ENCODE data around the gene CTNND2. TPM values are rescaled to one million over a fixed set of nuclear protein-coding genes. Genes with fewer than 3 reads are reported as not detected.

CTNND2 gene
- total RNA-seq, 2 experiments from 2014 or later: not detected

- Mint-ChIP-seq H3K4me3 (no peak overlapping the region), H3K27ac (no peak overlapping the region), H3K36me3 (ENCODE audit: low read depth) (no peaks in the 10 kb centered on the region), H3K4me1 (ENCODE audit: low read depth) (no peaks in the 10 kb centered on the region), H3K9me3 (peaks cover 5% of the 10 kb centered on the region), H3K27me3 (ENCODE audit: low read depth) (peaks cover 12% of the 10 kb centered on the region)
- CTCF ChIA-PET: no interaction called here
- no peak for DNase-seq
- intact Hi-C loops (cut with micrococcal nuclease): no loop called here
These were observed 622.4 kb downstream of the CTNND2 start for GRCh38 chr5:11281842-11282241.

- H3K9me3 Mint-ChIP-seq: peaks cover 3% of the 10 kb centered on the region
- no peak overlapping the region for H3K4me3 Mint-ChIP-seq
- intact Hi-C loops (cut with micrococcal nuclease): no loop called here
- no peak overlapping the region for H3K27ac Mint-ChIP-seq
- no peaks in the 10 kb centered on the region for H3K36me3 Mint-ChIP-seq (ENCODE audit: low read depth)
- peaks cover 2% of the 10 kb centered on the region for H3K27me3 Mint-ChIP-seq (ENCODE audit: low read depth)
- CTCF ChIA-PET: interaction anchor here (0.7 kb wide), 1 partner anchor 74 kb away, joined by 3 read pairs; no protein-coding TSS in a partner anchor
- no peaks in the 10 kb centered on the region for H3K4me1 Mint-ChIP-seq (ENCODE audit: low read depth)
- no peak for DNase-seq
These were observed 626.9 kb downstream of the CTNND2 start for GRCh38 chr5:11277323-11277722.

- CTCF ChIA-PET: interaction anchor here (0.6 kb wide), 1 partner anchor 45 kb away, joined by 3 read pairs; no protein-coding TSS in a partner anchor
- H3K36me3 Mint-ChIP-seq (ENCODE audit: low read depth): no peaks in the 10 kb centered on the region
- H3K9me3 Mint-ChIP-seq: no peaks in the 10 kb centered on the region
- no peaks in the 10 kb centered on the region for H3K4me1 Mint-ChIP-seq (ENCODE audit: low read depth)
- no peak overlapping the region for H3K27ac Mint-ChIP-seq
- intact Hi-C loops (cut with micrococcal nuclease): no loop called here
- no peak for DNase-seq
- H3K4me3 Mint-ChIP-seq: no peak overlapping the region
- peaks cover 6% of the 10 kb centered on the region for H3K27me3 Mint-ChIP-seq (ENCODE audit: low read depth)
These were observed 630.9 kb downstream of the CTNND2 start for GRCh38 chr5:11273180-11273903.

GRCh38 chr5:11269515-11269914 lies 634.7 kb downstream of the CTNND2 start:
- CTCF ChIA-PET: no interaction called here
- Mint-ChIP-seq H3K36me3 (ENCODE audit: low read depth) (no peaks in the 10 kb centered on the region), H3K9me3 (no peaks in the 10 kb centered on the region), H3K4me1 (ENCODE audit: low read depth) (no peaks in the 10 kb centered on the region), H3K27ac (no peak overlapping the region), H3K4me3 (no peak overlapping the region), H3K27me3 (ENCODE audit: low read depth) (peaks cover 6% of the 10 kb centered on the region)
- intact Hi-C loops (cut with micrococcal nuclease): loop anchor here (5.0 kb wide), 2 partner anchors 223 to 282 kb away; no protein-coding TSS in a partner anchor
- DNase-seq: no peak

GRCh38 chr5:11268891-11269290 lies 635.4 kb downstream of the CTNND2 start:
- intact Hi-C loops (cut with micrococcal nuclease): loop anchor here (5.0 kb wide), 2 partner anchors 223 to 282 kb away; no protein-coding TSS in a partner anchor
- Mint-ChIP-seq H3K27ac (no peak overlapping the region), H3K4me3 (no peak overlapping the region), H3K27me3 (ENCODE audit: low read depth) (peaks cover 6% of the 10 kb centered on the region), H3K36me3 (ENCODE audit: low read depth) (no peaks in the 10 kb centered on the region), H3K9me3 (no peaks in the 10 kb centered on the region), H3K4me1 (ENCODE audit: low read depth) (no peaks in the 10 kb centered on the region)
- no peak for DNase-seq
- CTCF ChIA-PET: no interaction called here

GRCh38 chr5:11266331-11266730 lies 637.9 kb downstream of the CTNND2 start:
- H3K27ac Mint-ChIP-seq: no peak overlapping the region
- CTCF ChIA-PET: interaction anchor here (1.0 kb wide), 1 partner anchor 12 kb away, joined by 3 read pairs; no protein-coding TSS in a partner anchor
- no peak overlapping the region for H3K4me3 Mint-ChIP-seq
- peaks cover 3% of the 10 kb centered on the region for H3K27me3 Mint-ChIP-seq (ENCODE audit: low read depth)
- no peaks in the 10 kb centered on the region for H3K36me3 Mint-ChIP-seq (ENCODE audit: low read depth)
- no peak for DNase-seq
- intact Hi-C loops (cut with micrococcal nuclease): loop anchor here (5.0 kb wide), 2 partner anchors 226 to 279 kb away; no protein-coding TSS in a partner anchor
- H3K9me3 Mint-ChIP-seq: no peaks in the 10 kb centered on the region
- no peaks in the 10 kb centered on the region for H3K4me1 Mint-ChIP-seq (ENCODE audit: low read depth)

GRCh38 chr5:11261241-11261640 lies 643.0 kb downstream of the CTNND2 start:
- H3K4me1 Mint-ChIP-seq (ENCODE audit: low read depth): no peaks in the 10 kb centered on the region
- H3K27ac Mint-ChIP-seq: no peak overlapping the region
- no peak for DNase-seq
- H3K9me3 Mint-ChIP-seq: no peaks in the 10 kb centered on the region
- H3K4me3 Mint-ChIP-seq: no peak overlapping the region
- CTCF ChIA-PET: no interaction called here
- H3K36me3 Mint-ChIP-seq (ENCODE audit: low read depth): no peaks in the 10 kb centered on the region
- intact Hi-C loops (cut with micrococcal nuclease): no loop called here
- no peaks in the 10 kb centered on the region for H3K27me3 Mint-ChIP-seq (ENCODE audit: low read depth)

- Mint-ChIP-seq H3K4me1 (ENCODE audit: low read depth) (no peaks in the 10 kb centered on the region), H3K36me3 (ENCODE audit: low read depth) (no peaks in the 10 kb centered on the region), H3K27ac (no peak overlapping the region), H3K27me3 (ENCODE audit: low read depth) (no peaks in the 10 kb centered on the region), H3K9me3 (no peaks in the 10 kb centered on the region), H3K4me3 (no peak overlapping the region)
- DNase-seq: no peak
- intact Hi-C loops (cut with micrococcal nuclease): no loop called here
- CTCF ChIA-PET: no interaction called here
These were observed 646.2 kb downstream of the CTNND2 start for GRCh38 chr5:11258001-11258400.

GRCh38 chr5:11252523-11252922 lies 651.7 kb downstream of the CTNND2 start:
- no peaks in the 10 kb centered on the region for H3K27me3 Mint-ChIP-seq (ENCODE audit: low read depth)
- H3K9me3 Mint-ChIP-seq: no peaks in the 10 kb centered on the region
- intact Hi-C loops (cut with micrococcal nuclease): no loop called here
- H3K4me1 Mint-ChIP-seq (ENCODE audit: low read depth): no peaks in the 10 kb centered on the region
- H3K27ac Mint-ChIP-seq: no peak overlapping the region
- H3K36me3 Mint-ChIP-seq (ENCODE audit: low read depth): no peaks in the 10 kb centered on the region
- H3K4me3 Mint-ChIP-seq: no peak overlapping the region
- DNase-seq: no peak
- CTCF ChIA-PET: interaction anchor here (0.5 to 0.8 kb wide), 2 partner anchors 24 to 374 kb away, joined by 3 read pairs; no protein-coding TSS in a partner anchor

- intact Hi-C loops (cut with micrococcal nuclease): no loop called here
- Mint-ChIP-seq H3K4me3 (no peak overlapping the region), H3K36me3 (ENCODE audit: low read depth) (no peaks in the 10 kb centered on the region), H3K27ac (no peak overlapping the region), H3K27me3 (ENCODE audit: low read depth) (no peaks in the 10 kb centered on the region), H3K4me1 (ENCODE audit: low read depth) (no peaks in the 10 kb centered on the region), H3K9me3 (no peaks in the 10 kb centered on the region)
- CTCF ChIA-PET: interaction anchor here (0.5 kb wide), 1 partner anchor 24 kb away, joined by 3 read pairs; no protein-coding TSS in a partner anchor
- no peak for DNase-seq
These were observed 652.2 kb downstream of the CTNND2 start for GRCh38 chr5:11252075-11252474.

- DNase-seq: no peak
- no peaks in the 10 kb centered on the region for H3K9me3 Mint-ChIP-seq
- no peaks in the 10 kb centered on the region for H3K36me3 Mint-ChIP-seq (ENCODE audit: low read depth)
- CTCF ChIA-PET: no interaction called here
- no peak overlapping the region for H3K27ac Mint-ChIP-seq
- intact Hi-C loops (cut with micrococcal nuclease): no loop called here
- H3K4me3 Mint-ChIP-seq: no peak overlapping the region
- no peaks in the 10 kb centered on the region for H3K4me1 Mint-ChIP-seq (ENCODE audit: low read depth)
- no peaks in the 10 kb centered on the region for H3K27me3 Mint-ChIP-seq (ENCODE audit: low read depth)
These were observed 653.0 kb downstream of the CTNND2 start for GRCh38 chr5:11251247-11251646.

GRCh38 chr5:11248966-11249365 lies 655.3 kb downstream of the CTNND2 start:
- H3K4me1 Mint-ChIP-seq (ENCODE audit: low read depth): no peaks in the 10 kb centered on the region
- CTCF ChIA-PET: no interaction called here
- H3K9me3 Mint-ChIP-seq: no peaks in the 10 kb centered on the region
- H3K27ac Mint-ChIP-seq: no peak overlapping the region
- intact Hi-C loops (cut with micrococcal nuclease): no loop called here
- no peak overlapping the region for H3K4me3 Mint-ChIP-seq
- no peaks in the 10 kb centered on the region for H3K27me3 Mint-ChIP-seq (ENCODE audit: low read depth)
- no peak for DNase-seq
- H3K36me3 Mint-ChIP-seq (ENCODE audit: low read depth): no peaks in the 10 kb centered on the region

- no peak for DNase-seq
- Mint-ChIP-seq H3K36me3 (ENCODE audit: low read depth) (no peaks in the 10 kb centered on the region), H3K27me3 (ENCODE audit: low read depth) (peaks cover 1% of the 10 kb centered on the region), H3K27ac (no peak overlapping the region), H3K9me3 (no peaks in the 10 kb centered on the region), H3K4me3 (no peak overlapping the region), H3K4me1 (ENCODE audit: low read depth) (no peaks in the 10 kb centered on the region)
- intact Hi-C loops (cut with micrococcal nuclease): no loop called here
- CTCF ChIA-PET: no interaction called here
These were observed 657.0 kb downstream of the CTNND2 start for GRCh38 chr5:11247224-11247623.
